ENCODE measurements around the gene RNF215. TPM values are rescaled to one million over a fixed set of nuclear protein-coding genes. Genes with fewer than 3 reads are reported as not detected.
A peak's percentile ranks its signal among the peaks of the same experiment; 100 is the strongest.

RNF215 gene
- total and polyA plus RNA-seq, 2 of the 13 experiments (the other 11 are each of a cell fraction or from before 2014, with no cell fraction given): 5.3 to 6.1 TPM

- TF ChIP-seq POLR2AphosphoS5 (IDR thresholded peaks at IDR 0.05; ENCODE audit: low read depth, low read length): no peak
- TF ChIP-seq BHLHE40 (IDR thresholded peaks at IDR 0.05; ENCODE audit: low read length): no peak
- peak; percentile 54 for TF ChIP-seq XRCC5 (optimal IDR thresholded peaks at IDR 0.05; ENCODE audit: low read length)
- TF ChIP-seq ZNF761 (CRISPR knock-in tag; conservative IDR thresholded peaks at IDR 0.05): 0 out of 2 replicates have a peak, but pooled peaks have one; percentile 17
- peak; percentile 64 for TF ChIP-seq U2AF1 (optimal IDR thresholded peaks at IDR 0.05; ENCODE audit: low read depth, low read length)
- peak; percentile 62 for TF ChIP-seq HIC2 (CRISPR knock-in tag; IDR thresholded peaks at IDR 0.05; ENCODE audit: low read depth)
- no peak for TF ChIP-seq SMAD9 (CRISPR knock-in tag; IDR thresholded peaks at IDR 0.05)
- TF ChIP-seq, protein P1, sequence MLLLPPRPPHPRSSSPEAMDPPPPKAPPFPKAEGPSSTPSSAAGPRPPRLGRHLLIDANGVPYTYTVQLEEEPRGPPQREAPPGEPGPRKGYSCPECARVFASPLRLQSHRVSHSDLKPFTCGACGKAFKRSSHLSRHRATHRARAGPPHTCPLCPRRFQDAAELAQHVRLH (CRISPR knock-in tag; IDR thresholded peaks at IDR 0.05; ENCODE audit: borderline replicate concordance, low read depth): peak; percentile 56; the same call in 1 of the 2 replicates
- TF ChIP-seq ZNF382 (CRISPR knock-in tag; IDR thresholded peaks at IDR 0.05; ENCODE audit: borderline replicate concordance): no peak
- no peak for TF ChIP-seq ELF4 (CRISPR knock-in tag; IDR thresholded peaks at IDR 0.05; ENCODE audit: borderline replicate concordance)
- TF ChIP-seq SOX13 (IDR thresholded peaks at IDR 0.05): no peak
- peak in 1 of 2 experiments; percentile 9; a peak in 1 of 4 replicates for TF ChIP-seq SOX13 (CRISPR knock-in tag; conservative IDR thresholded peaks at IDR 0.05 in 1 of 2, IDR thresholded peaks at IDR 0.05 in 1 of 2)
- TF ChIP-seq, protein P2, sequence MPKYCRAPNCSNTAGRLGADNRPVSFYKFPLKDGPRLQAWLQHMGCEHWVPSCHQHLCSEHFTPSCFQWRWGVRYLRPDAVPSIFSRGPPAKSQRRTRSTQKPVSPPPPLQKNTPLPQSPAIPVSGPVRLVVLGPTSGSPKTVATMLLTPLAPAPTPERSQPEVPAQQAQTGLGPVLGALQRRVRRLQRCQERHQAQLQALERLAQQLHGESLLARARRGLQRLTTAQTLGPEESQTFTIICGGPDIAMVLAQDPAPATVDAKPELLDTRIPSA (CRISPR knock-in tag; IDR thresholded peaks at IDR 0.05; ENCODE audit: borderline replicate concordance): no peak
- no peak for TF ChIP-seq MYPOP (CRISPR knock-in tag; IDR thresholded peaks at IDR 0.05)
- no peak; the same call in 1 of the 2 replicates for TF ChIP-seq SALL1 (CRISPR knock-in tag; IDR thresholded peaks at IDR 0.05)
- TF ChIP-seq ETV6 (CRISPR knock-in tag; conservative IDR thresholded peaks at IDR 0.05): no peak
- TF ChIP-seq ZNF816 (CRISPR knock-in tag; IDR thresholded peaks at IDR 0.05; ENCODE audit: borderline replicate concordance): no peak
- TF ChIP-seq ZNF34 (CRISPR knock-in tag; IDR thresholded peaks at IDR 0.05; ENCODE audit: borderline replicate concordance): no peak
- no peak for TF ChIP-seq ARID2 (CRISPR knock-in tag; IDR thresholded peaks at IDR 0.05; ENCODE audit: borderline replicate concordance)
- TF ChIP-seq, protein P3, sequence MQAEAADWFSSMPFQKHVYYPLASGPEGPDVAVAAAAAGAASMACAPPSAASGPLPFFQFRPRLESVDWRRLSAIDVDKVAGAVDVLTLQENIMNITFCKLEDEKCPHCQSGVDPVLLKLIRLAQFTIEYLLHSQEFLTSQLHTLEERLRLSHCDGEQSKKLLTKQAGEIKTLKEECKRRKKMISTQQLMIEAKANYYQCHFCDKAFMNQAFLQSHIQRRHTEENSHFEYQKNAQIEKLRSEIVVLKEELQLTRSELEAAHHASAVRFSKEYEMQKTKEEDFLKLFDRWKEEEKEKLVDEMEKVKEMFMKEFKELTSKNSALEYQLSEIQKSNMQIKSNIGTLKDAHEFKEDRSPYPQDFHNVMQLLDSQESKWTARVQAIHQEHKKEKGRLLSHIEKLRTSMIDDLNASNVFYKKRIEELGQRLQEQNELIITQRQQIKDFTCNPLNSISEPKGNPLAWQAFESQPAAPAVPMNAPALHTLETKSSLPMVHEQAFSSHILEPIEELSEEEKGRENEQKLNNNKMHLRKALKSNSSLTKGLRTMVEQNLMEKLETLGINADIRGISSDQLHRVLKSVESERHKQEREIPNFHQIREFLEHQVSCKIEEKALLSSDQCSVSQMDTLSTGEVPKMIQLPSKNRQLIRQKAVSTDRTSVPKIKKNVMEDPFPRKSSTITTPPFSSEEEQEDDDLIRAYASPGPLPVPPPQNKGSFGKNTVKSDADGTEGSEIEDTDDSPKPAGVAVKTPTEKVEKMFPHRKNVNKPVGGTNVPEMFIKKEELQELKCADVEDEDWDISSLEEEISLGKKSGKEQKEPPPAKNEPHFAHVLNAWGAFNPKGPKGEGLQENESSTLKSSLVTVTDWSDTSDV (CRISPR knock-in tag; IDR thresholded peaks at IDR 0.05): no peak
These were observed 39.5 kb upstream of the RNF215 start (continued) for GRCh38 chr22:30426388-30427353.
